ENCODE data around the gene NBPF9.
"Not testable (repeated sequence)": the region's sequence is repeated elsewhere in the genome, so short reads cannot be mapped to it uniquely, and the experiment has no call there.

DNA sequence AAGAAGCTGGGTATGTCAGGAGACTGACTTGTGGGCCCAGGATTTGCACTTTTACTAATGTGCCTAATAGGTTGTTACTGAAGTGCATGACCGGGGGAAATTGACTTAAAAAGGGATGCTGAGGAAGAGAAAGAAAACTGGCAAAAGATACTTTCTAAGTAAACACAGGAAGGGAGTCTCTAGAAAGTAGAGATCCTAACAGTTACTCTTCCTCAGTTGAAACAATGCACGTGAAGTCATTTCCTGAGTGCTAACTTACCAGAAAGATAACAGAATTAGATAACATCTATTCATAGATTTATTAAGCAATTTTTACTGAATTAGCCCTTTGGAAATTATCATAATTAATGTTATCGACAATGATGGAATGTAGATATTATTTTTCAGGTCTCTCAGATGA, 9.5 kb upstream of the NBPF9 start:
- TF ChIP-seq, protein P1, sequence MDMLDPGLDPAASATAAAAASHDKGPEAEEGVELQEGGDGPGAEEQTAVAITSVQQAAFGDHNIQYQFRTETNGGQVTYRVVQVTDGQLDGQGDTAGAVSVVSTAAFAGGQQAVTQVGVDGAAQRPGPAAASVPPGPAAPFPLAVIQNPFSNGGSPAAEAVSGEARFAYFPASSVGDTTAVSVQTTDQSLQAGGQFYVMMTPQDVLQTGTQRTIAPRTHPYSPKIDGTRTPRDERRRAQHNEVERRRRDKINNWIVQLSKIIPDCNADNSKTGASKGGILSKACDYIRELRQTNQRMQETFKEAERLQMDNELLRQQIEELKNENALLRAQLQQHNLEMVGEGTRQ (IDR thresholded peaks at IDR 0.05; ENCODE audit: borderline replicate concordance, low read depth, low read length): not testable (repeated sequence)
- not testable (repeated sequence) for TF ChIP-seq CTCF (IDR thresholded peaks at IDR 0.05); EZH2phosphoT487 (IDR thresholded peaks at IDR 0.05; ENCODE audit: borderline replicate concordance, low read depth); JUND (IDR thresholded peaks at IDR 0.05); POLR2AphosphoS5 (IDR thresholded peaks at IDR 0.05; ENCODE audit: low read depth, low read length); TAF1 (IDR thresholded peaks at IDR 0.05; ENCODE audit: borderline replicate concordance, low read depth, low read length); MXI1 (IDR thresholded peaks at IDR 0.05; ENCODE audit: low read depth, low read length); SMC3 (IDR thresholded peaks at IDR 0.05; ENCODE audit: low read depth, low read length); YY1 (IDR thresholded peaks at IDR 0.05; ENCODE audit: low read depth); REST (IDR thresholded peaks at IDR 0.05; ENCODE audit: low read depth, low read length); GABPA (IDR thresholded peaks at IDR 0.05; ENCODE audit: low read depth); RFX5 (IDR thresholded peaks at IDR 0.05; ENCODE audit: low read length); TCF12 (IDR thresholded peaks at IDR 0.05)
- TF ChIP-seq, protein P2, sequence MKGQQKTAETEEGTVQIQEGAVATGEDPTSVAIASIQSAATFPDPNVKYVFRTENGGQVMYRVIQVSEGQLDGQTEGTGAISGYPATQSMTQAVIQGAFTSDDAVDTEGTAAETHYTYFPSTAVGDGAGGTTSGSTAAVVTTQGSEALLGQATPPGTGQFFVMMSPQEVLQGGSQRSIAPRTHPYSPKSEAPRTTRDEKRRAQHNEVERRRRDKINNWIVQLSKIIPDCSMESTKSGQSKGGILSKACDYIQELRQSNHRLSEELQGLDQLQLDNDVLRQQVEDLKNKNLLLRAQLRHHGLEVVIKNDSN (IDR thresholded peaks at IDR 0.05; ENCODE audit: borderline replicate concordance, low read depth): not testable (repeated sequence)

Measured in SK-N-SH (cell line).